Measurements from ENCODE around the gene BIRC7.

BIRC7 gene

DNA sequence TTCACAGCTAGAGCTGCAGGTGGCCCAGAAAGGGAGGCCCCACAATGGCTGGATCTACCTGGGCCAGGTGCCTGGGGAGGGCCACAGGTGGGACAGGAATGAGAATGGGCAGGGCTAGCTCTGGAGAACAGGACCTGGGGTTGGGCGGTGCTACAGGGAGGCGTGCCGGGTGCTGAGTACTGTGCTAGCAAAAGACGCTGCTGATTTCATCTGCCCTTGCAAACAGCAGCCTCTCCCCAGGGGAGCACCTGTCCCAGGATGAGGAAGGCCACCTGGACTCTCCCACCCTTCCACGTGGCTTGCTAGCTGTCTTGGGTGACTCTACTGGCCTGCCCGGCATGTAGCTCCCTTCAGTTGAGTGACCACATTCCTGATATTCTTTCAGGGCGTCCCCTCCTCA lies 13.2 kb upstream of the BIRC7 start:
- no peak for DNase-seq
- Histone ChIP-seq H3K27ac (no peak overlapping the region), H3K4me1 (peaks cover 0 to 6% (median 0%) of the 10 kb centered on the region in 4 donors), H3K4me3 (no peak overlapping the region), H3K9me3 (no peaks in the 10 kb centered on the region), H3K36me3 (no peaks in the 10 kb centered on the region), H3K27me3 (peaks cover 0 to 55% of the 10 kb centered on the region in 2 donors)
- intact Hi-C loops (cut with DNase I; ENCODE audit: low total_unique reads): no loop called here
- TF ChIP-seq, protein P1, sequence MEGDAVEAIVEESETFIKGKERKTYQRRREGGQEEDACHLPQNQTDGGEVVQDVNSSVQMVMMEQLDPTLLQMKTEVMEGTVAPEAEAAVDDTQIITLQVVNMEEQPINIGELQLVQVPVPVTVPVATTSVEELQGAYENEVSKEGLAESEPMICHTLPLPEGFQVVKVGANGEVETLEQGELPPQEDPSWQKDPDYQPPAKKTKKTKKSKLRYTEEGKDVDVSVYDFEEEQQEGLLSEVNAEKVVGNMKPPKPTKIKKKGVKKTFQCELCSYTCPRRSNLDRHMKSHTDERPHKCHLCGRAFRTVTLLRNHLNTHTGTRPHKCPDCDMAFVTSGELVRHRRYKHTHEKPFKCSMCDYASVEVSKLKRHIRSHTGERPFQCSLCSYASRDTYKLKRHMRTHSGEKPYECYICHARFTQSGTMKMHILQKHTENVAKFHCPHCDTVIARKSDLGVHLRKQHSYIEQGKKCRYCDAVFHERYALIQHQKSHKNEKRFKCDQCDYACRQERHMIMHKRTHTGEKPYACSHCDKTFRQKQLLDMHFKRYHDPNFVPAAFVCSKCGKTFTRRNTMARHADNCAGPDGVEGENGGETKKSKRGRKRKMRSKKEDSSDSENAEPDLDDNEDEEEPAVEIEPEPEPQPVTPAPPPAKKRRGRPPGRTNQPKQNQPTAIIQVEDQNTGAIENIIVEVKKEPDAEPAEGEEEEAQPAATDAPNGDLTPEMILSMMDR (IDR thresholded peaks at IDR 0.05): no peak

DNA sequence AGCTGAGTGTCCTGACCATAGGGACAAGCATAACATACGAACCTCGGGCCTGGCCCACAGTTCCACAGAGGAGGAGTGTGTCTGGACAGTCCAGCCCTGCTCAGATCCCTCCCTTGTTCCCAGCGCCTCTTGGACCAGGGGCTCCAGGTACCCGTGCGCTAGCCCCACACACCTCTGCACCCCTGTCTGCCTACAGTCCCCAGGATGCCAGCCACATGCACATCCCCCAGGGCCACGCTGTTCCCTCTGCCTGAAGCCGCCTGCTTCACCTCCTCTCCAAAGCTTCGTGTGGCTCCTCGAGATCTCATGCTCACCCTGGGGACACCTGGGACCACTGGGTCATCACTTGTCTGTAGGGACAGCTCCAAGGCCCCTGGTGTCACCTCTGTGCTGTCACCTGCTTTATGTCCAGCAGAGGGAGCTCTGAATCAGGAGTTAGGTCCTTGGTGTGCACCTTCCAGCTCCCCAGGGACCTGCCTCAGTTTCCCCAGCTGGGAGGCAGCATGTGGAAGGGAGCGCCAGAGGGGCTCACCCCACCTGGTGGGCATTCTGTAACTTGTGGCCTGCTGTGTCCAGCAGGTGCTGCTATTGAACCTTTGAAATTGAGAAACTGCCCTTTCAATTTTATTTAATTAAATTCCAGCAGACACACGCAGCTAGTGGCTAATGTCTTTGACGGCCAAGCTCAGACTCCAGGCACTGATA lies 12.4 kb upstream of the BIRC7 start:
- H3K27ac ChIP-seq: no peak overlapping the region
- intact Hi-C loops (cut with DNase I; ENCODE audit: low total_unique reads): no loop called here

DNA sequence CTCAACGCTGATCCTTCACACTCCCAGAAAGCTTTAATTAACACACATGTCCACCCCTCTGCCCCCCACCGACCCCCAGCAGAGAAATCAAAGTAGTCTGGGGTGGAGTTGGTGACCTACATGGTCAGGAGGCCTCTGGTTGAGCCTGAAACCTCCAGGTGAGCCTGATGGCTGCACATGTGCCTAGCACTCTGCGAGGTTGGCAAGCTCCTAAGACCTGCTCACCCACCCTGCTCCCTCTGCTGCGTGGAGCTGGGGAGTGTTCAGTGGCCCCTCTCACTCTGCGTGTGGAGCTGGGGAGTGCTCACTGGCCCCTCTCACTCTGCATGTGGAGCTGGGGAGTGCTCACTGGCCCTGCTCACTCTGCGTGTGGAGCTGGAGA lies 11.9 kb upstream of the BIRC7 start:
- no peak overlapping the region for H3K27ac ChIP-seq
- H3K27me3 ChIP-seq: peaks cover 0 to 65% of the 10 kb centered on the region in 2 donors
- no peaks in the 10 kb centered on the region for H3K36me3 ChIP-seq
- intact Hi-C loops (cut with DNase I; ENCODE audit: low total_unique reads): no loop called here
- no peak for DNase-seq
- TF ChIP-seq, protein P1 (IDR thresholded peaks at IDR 0.05): no peak
- H3K4me1 ChIP-seq: peaks cover 0 to 6% (median 0%) of the 10 kb centered on the region in 4 donors
- no peaks in the 10 kb centered on the region for H3K9me3 ChIP-seq
- H3K4me3 ChIP-seq: no peak overlapping the region

More for the DNA sequence above, 12.4 kb upstream of the BIRC7 start:
- Histone ChIP-seq H3K4me3 (no peak overlapping the region), H3K4me1 (peaks cover 0 to 6% (median 0%) of the 10 kb centered on the region in 4 donors), H3K27me3 (peaks cover 0 to 60% of the 10 kb centered on the region in 2 donors), H3K36me3 (no peaks in the 10 kb centered on the region), H3K9me3 (no peaks in the 10 kb centered on the region)
- DNase-seq: no peak
- TF ChIP-seq, protein P1 (IDR thresholded peaks at IDR 0.05): peak; percentile 37 to 56

DNA sequence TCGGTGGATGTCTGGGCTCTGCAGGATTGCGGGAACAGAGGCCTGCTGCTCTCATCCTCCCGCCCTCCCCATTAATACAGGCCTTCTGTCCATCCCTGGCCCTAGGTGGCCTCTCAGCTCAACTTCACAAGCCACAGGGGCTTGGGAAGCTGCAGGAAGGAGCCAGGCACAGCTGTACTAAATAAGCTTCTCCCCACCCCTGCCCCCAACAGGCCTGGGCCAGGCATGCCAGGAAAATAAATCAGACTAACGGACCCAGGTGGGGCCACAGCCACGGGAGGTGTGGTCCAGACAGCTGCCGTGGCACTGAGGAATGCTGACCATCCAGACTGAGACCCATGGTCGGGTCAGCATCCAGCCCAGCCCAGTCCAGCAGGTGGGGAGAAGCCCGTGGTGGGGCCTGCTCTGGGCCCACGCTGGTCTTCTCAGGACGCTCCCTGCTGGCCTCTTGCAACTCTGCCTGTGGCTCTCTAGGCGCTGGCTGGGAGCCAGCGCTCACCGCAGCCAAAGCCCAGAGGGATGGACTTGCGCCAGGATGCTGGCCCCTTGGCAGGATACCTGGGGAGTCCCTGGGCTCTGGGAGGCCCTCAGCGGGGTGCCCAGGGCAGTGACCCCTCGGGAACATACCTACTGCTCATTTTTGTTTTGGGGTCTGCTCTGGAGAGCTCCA lies 11.2 kb upstream of the BIRC7 start:
- Histone ChIP-seq H3K27ac (no peak overlapping the region), H3K4me1 (peaks cover 0 to 6% (median 0%) of the 10 kb centered on the region in 4 donors), H3K36me3 (no peaks in the 10 kb centered on the region), H3K9me3 (no peaks in the 10 kb centered on the region), H3K4me3 (no peak overlapping the region), H3K27me3 (peaks cover 0 to 67% of the 10 kb centered on the region in 2 donors)
- intact Hi-C loops (cut with DNase I; ENCODE audit: low total_unique reads): no loop called here
- no peak for DNase-seq
- TF ChIP-seq, protein P1 (IDR thresholded peaks at IDR 0.05): no peak

DNA sequence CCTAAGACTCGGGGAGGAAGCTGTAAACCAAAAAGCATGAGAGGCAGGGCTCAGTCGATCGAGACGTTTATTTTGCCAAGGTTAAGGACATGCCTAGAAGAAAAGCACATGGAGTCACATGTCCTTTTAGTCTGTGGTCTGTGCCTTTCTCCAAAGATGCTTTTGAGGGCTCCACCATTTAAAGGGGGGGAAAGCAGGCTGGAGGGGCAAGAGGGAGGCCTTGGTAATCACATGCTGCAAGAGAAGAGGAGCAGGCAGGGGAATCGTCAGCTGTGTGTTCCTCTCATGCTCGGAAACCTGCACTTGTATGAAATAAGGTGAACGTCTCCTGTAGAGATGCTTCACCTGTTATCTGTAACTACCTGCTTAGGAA lies 10.6 kb upstream of the BIRC7 start:
- Histone ChIP-seq H3K27ac (no peak overlapping the region), H3K27me3 (peaks cover 0 to 67% of the 10 kb centered on the region in 2 donors), H3K9me3 (no peaks in the 10 kb centered on the region), H3K4me3 (no peak overlapping the region), H3K4me1 (peaks cover 0 to 6% (median 0%) of the 10 kb centered on the region in 4 donors), H3K36me3 (no peaks in the 10 kb centered on the region)
- TF ChIP-seq, protein P1 (IDR thresholded peaks at IDR 0.05): no peak
- DNase-seq: no peak
- intact Hi-C loops (cut with DNase I; ENCODE audit: low total_unique reads): no loop called here
